Loucy (cell line): Measurements from ENCODE around the gene TMEM204.

Source experiments
- CTCF ChIP-seq: fragments of 200-600 bp; sonication (generic); conservative IDR thresholded peaks from 2 replicates; pipeline ENCODE4 v1.5.1; 2014; ENCODE audit warnings: mild to moderate bottlenecking, antibody characterized with exemption, low read length
- EZH2phosphoT487 ChIP-seq: fragments of 200-600 bp; IDR thresholded peaks from 2 replicates; pipeline ENCODE4 v1.6.1; 2018; ENCODE audit warnings: antibody characterized with exemption, mild to moderate bottlenecking, moderate library complexity, borderline replicate concordance

GRCh38 chr16:1514507-1514906 is 19.0 kb upstream of the TMEM204 start:
- no peak for TF ChIP-seq CTCF
- no peak for TF ChIP-seq EZH2phosphoT487
